NCI-H1694 (cell line): Measurements from ENCODE around the gene COX7B.

Source experiments
- DNase-seq: peaks from one replicate; lab custom pipeline; 2025; lab: John Stamatoyannopoulos, UW

The COX7B gene

DNA sequence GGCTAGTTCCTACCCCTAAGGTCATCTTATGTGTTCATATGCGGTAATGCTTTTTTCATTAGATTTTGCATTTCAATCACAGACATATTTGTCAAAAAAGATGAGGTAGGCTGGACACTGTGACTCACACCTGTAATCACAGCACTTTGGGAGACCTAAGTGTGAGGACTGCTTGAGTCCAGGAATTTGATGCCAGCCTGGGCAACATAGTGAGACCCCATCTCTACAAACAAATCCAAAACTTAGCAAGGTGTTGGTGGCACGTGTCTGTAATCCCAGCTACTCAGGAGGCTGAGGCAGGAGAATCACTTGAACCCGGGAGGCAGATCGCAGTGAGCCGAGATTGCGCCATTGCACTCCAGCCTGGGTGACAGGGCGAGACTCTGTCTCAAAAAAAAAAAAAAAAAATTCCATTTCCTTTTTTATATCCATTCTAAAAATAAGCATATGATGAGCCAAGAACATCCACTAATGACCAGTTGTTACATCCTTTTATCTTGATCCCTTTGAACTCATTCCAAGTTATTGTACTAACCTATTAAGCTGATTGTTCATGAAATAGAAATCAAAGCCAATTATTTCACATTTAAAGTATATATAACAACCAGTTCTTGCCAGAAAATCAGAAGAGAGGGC lies 46.8 kb downstream of the COX7B start:
- DNase-seq = no peak

DNA sequence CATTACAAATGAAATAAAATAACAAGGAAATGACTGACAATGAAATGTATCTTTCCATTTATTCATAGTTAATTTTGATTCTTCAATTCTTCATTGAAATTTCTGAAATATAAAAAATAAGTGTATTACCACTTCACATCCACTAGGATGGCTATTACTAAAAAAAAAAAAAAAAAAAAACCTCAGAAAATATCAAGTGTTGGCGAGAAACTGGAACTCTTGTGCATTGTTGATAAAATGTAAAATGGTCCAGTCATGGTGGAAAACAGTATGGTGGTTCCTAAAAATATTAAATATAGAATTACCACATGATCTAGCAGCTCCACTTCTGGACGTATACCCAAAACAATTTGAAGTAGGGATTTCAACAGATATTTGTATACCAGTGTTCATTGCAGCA lies 47.3 kb downstream of the COX7B start:
- DNase-seq = no peak

DNA sequence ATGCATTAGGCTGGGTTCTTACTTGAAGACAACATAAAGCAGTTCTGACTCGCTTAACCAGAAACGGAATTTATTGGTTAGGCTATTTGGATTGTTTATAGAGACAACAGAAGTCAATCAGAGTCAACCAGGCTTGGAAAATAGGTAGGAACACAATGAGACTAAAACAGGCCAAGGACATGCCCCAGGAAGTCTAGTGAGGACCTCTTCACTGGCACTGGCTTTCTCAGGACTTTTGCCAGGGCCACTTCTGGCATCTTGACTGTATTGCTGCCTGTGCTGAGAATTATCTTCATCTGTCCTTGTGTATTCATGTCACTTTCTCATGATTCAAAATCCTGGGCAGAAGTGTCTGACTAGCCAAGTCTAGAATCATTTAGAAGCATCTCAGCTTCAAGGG lies 50.6 kb downstream of the COX7B start:
- DNase-seq = no peak

DNA sequence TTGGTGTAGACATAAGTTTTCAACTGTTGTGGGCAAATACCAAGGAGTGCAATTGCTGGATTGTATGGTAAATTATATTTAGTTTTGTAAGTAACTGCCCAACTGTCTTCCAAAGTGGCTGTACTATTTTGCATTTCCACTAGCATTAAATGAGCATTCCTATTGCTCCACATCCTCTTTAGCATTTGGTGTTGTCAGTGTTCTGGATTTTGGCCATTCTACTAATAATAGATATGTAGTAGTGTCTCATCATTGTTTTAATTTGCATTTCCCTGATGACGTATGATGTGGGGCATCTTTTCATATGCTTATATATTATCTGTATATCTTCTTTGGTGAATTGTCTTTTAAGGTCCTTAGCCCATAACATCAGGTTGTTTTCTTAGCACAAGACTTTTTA lies 52.9 kb downstream of the COX7B start:
- no peak for DNase-seq

DNA sequence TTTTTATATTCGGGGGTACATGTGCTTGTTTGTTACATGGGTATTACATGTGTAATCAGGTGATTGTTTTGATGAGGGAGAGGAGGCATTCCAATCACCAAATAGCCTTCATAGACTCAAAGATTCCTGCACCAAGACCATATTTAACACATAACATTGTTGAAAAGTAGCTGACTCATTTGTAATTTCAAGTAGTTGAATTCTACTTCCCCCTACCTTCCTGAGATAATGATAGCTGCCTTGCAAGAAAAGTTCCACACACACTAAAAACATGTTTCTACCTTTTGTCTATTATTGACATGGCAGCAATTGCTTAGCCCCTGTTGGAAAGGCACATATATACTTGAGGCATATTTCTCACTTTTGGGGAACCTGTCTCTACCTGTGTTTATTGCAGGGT lies 54.0 kb downstream of the COX7B start:
- DNase-seq = no peak

DNA sequence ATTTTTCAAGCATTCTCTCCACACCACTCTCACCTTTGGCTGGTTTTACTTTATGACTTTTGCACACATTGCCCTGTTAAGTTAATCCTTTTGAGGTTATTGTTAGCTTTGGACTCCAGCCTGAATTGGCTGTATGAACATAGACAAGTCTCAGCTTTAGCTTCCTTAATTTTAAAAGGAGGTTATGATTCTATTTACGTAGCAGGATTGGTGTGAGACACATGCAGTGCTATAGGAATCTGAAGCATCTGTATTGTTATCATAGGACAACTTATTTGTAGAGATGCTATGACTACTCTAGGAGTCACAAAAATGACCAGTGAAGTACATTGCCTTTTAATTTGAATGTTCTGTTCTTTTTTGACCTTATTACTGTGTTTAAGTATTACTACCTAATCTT lies 54.4 kb downstream of the COX7B start:
- DNase-seq = no peak
